IPS DF 4.7 (cell line): ENCODE results near the gene RASSF3.

Source experiments
- DNase-seq: peaks from one replicate; pipeline ENCODE4 v3.0.0-alpha.2; 2013; ENCODE audit warnings: low spot score; ENCODE audit errors: extremely low read depth

The RASSF3 gene

GRCh38 chr12:64669270-64669842, 59.1 kb downstream of the RASSF3 start:
- no peak for DNase-seq

- DNase-seq = no peak
Observed at GRCh38 chr12:64670019-64670418, 59.7 kb downstream of the RASSF3 start.

GRCh38 chr12:64670919-64671639, 60.8 kb downstream of the RASSF3 start:
- DNase-seq = no peak

GRCh38 chr12:64671681-64672080, 61.4 kb downstream of the RASSF3 start:
- no peak for DNase-seq

GRCh38 chr12:64672925-64673409, 62.7 kb downstream of the RASSF3 start:
- no peak for DNase-seq

GRCh38 chr12:64673490-64674169, 63.3 kb downstream of the RASSF3 start:
- DNase-seq = no peak

GRCh38 chr12:64674367-64674922, 64.2 kb downstream of the RASSF3 start:
- DNase-seq = no peak

- DNase-seq = no peak
Observed at GRCh38 chr12:64675795-64676194, 65.5 kb downstream of the RASSF3 start.

GRCh38 chr12:64678248-64678647, 68.0 kb downstream of the RASSF3 start:
- DNase-seq = no peak

GRCh38 chr12:64678835-64679234, 68.5 kb downstream of the RASSF3 start:
- no peak for DNase-seq

- DNase-seq = no peak
Observed at GRCh38 chr12:64679487-64680001, 69.2 kb downstream of the RASSF3 start.

GRCh38 chr12:64680235-64680634, 69.9 kb downstream of the RASSF3 start:
- no peak for DNase-seq

- DNase-seq = no peak
Observed at GRCh38 chr12:64681200-64682052, 71.1 kb downstream of the RASSF3 start.

GRCh38 chr12:64682572-64683277, 72.4 kb downstream of the RASSF3 start:
- no peak for DNase-seq

GRCh38 chr12:64683816-64684543, 73.7 kb downstream of the RASSF3 start:
- DNase-seq = no peak

GRCh38 chr12:64685050-64685449, 74.8 kb downstream of the RASSF3 start:
- no peak for DNase-seq

GRCh38 chr12:64685605-64686004, 75.3 kb downstream of the RASSF3 start:
- DNase-seq = no peak

- no peak for DNase-seq
Observed at GRCh38 chr12:64687816-64688215, 77.5 kb downstream of the RASSF3 start.

GRCh38 chr12:64688219-64688618, 77.9 kb downstream of the RASSF3 start:
- DNase-seq = no peak

GRCh38 chr12:64688715-64689114, 78.4 kb downstream of the RASSF3 start:
- no peak for DNase-seq
